Activated naive CD8-positive, alpha-beta T cell treated with anti-CD3 and anti-CD28 coated beads, Interleukin-2, amount 50 U/mL, for 16 hours (primary cell): ENCODE data around the gene RIOK1.
"Not testable (repeated sequence)": the region's sequence is repeated elsewhere in the genome, so short reads cannot be mapped to it uniquely, and the experiment has no call there.

Experiments
- DNase-seq: peaks from one replicate; pipeline ENCODE4 v3.0.0-alpha.2; 2020; ENCODE audit warnings: low read depth, low spot score

Gene RIOK1

DNA sequence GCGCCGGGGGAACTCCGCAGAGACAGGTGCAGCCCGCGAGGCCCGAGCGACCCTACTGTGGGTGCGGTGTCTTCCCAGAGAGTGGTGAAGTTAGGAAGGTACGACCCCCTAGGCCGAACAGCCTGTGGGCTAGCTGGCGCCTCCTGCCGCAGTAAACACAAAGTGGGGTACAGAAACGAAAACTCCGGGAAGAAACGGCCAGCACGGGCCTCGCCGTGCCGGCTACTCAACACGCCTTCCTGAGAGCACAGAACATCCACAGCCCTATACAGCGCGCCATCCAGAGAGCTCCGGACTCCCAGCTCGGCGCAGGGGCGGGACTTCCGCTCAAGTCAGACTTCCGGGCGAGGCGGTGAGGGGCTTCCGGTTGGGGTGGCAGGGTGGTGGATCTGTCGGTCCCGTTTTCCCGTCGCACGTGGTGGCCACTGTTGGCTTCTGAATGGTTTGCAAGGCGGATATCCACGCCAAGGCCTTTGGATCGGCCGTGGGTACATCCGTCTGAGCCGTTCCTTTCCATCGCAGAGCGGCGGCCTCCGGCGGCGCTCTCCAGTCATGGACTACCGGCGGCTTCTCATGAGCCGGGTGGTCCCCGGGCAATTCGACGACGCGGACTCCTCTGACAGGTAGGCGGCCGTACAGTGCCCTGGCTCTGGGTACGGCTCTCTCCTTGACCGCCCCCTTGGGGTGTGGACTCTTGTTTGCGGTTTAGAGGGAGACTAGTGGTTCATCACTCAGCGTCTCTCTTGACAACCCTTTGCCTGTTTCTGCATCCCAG, at the start of gene RIOK1, which contains the start of gene CAGE1:
Gene RIOK1, plus strand, starts transcription at position 358 of the 775 bp plus-strand sequence. Its CDS starts 195 bp downstream, at position 553.
Gene CAGE1, minus strand, starts transcription at position 292 of the 775 bp plus-strand sequence. CDS start 2,569 bp downstream, outside the sequence.
- peak; percentile 93 for DNase-seq

GRCh38 chr6:7341271-7341670, 48.3 kb upstream of the RIOK1 start:
- no peak for DNase-seq

DNA sequence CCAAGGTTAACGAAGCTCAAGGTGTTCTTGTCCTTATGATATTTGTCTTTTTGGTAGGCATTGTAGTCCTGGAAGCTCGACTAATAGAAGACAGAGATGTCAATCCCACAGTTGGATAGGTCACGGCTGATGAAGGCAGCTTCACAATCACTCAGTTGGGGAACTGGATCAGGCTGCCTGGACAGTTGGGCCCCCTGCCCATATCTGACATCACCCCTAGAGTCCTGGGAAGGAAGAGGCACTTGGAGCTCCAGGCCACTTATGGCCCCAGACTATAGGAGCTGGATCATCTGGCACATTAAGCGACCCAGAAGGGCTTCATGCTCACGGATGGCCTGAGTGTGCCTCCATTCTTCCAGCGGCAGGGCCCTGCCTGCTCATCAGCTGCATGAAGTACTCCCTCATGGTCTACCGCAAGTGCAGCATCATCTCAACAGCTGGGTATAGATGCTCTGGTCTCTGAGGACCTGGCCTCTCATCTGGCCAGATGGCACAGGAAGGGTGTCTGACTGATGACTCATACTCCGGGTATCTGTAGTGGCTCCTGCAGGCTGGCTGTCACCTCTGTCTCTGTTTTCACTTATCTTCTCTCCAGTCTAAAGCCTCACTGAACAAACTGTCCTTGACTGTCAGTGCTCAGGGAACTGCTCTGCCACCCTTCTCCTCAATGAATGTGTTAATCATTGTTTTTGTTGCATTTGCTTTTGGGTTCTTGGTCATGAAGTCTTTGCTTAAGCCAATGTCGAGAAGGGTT, 47.4 kb upstream of the RIOK1 start:
- no peak for DNase-seq

DNA sequence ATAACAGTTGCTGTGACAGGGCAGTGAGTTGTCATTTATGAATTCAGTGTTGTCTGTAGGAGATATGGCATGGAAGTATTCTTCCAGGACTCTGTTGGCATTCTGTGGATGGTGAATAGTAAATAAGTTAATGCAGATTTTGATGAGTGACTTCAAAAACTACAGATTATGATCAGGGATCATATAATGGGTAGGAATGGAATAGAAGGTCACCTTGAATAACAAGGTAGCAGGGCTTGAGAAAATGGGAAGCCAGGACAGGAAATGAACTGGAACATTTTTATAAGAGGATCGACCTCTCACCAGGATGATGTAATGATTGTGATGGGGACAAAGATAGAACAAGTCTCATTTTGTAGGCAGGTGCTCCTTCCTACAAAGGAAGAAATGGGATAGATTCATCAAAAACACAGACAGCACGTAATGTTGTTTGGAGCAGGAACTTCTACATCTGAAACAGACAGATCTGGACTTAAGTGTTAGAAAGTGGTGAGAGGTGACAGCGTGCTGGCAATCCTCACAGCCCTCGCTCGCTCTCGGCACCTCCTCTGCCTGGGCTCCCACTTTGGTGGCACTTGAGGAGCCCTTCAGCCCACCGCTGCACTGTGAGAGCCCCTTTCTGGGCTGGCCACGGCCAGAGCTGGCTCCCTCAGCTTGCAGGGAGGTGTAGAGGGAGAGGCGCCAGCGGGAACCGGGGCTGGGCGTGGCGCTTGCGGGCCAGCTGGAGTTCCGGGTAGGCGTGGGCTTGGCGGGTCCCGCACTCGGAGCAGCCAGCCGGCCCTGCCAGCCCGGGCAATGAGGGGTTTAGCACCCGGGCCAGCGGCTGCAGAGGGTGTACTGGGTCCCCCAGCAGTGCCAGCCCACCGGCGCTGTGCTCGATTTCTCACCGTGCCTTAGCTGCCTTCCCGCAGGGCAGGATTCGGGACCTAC, 45.8 kb upstream of the RIOK1 start:
- DNase-seq, result no peak

GRCh38 chr6:7344773-7345450, 44.7 kb upstream of the RIOK1 start:
- not testable (repeated sequence) for DNase-seq

GRCh38 chr6:7347551-7347997, 42.0 kb upstream of the RIOK1 start:
- not testable (repeated sequence) for DNase-seq

GRCh38 chr6:7350591-7350990, 39.0 kb upstream of the RIOK1 start:
- DNase-seq, result not testable (repeated sequence)

DNA sequence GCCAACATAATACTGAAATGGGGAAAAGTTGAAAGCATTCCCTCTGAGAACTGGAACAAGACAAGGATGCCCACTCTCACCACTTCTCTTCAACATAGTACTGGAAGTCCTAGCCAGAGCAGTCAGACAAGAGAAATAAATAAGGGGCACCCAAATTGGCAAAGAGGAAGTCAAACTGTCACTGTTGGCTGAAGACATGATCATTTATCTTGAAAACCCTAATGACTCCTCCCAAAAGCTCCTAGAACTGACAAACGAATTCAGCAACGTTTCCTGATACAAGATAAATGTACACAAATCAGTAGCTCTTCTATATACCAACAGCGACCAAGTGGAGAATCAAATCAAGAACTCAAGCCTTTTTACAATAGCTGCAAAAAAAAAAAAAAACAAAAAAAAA, 37.7 kb upstream of the RIOK1 start:
- not testable (repeated sequence) for DNase-seq

GRCh38 chr6:7367408-7367807, 22.2 kb upstream of the RIOK1 start:
- no peak for DNase-seq

DNA sequence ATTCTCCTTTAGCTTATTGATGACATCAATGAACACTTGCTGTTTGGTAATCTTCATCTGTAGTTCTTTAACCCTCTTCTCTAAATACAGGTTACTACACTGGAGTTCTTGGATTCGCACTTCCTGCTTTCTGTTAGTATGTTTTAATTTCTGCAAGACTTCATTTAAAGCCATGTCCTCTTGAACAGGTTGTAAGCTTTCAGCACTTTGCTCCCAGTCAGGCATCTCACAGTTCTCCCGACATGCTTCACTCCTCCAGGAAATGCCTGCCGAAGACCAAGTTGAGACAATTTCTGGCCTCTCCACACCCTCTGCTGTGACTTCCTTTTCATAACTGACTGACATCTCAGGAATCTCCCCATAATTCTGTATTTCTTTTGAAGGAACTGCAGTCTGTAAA, 15.9 kb upstream of the RIOK1 start:
- no peak for DNase-seq

GRCh38 chr6:7377961-7378360, 11.6 kb upstream of the RIOK1 start:
- DNase-seq, result no peak

GRCh38 chr6:7378740-7379139, 10.9 kb upstream of the RIOK1 start:
- no peak for DNase-seq

DNA sequence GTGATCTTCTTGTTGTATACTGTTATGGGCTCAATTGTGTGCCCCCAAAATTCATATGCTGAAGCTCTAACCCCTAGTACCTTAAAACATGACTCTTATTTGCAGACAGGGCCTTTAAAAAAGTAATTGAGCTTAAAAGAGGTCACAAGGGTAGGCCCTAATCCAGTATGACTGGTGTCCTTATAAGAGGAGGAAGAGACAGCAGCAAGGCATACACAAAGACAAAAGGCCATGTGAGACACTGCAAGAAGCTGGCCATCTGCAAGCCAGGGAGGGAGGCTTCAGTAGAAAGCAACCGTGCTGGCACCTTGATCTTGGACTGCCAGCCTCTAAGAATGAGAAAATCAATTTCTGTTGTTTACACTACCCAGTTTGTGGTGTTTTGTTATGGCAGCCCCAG, 8.5 kb upstream of the RIOK1 start:
- no peak for DNase-seq

DNA sequence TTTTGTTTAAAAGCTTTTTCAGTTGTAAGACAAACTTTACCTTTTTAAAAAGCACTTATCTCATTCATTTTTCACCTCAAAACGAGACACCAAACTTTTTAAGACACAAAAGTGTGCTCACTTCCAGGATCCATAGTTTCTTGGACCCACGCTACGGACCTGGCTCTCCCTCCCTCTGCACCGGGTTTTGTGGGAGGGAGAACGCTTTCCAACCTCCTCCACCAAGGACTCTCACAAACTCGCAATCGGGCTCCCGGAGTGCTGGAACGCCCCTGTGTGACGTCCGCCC, 502 bp upstream of the RIOK1 start:
- DNase-seq, result no peak

- no peak for DNase-seq
These were observed 744 bp downstream of the RIOK1 start for GRCh38 chr6:7390226-7390878.

GRCh38 chr6:7391151-7391550, 1.5 kb downstream of the RIOK1 start:
- no peak for DNase-seq

DNA sequence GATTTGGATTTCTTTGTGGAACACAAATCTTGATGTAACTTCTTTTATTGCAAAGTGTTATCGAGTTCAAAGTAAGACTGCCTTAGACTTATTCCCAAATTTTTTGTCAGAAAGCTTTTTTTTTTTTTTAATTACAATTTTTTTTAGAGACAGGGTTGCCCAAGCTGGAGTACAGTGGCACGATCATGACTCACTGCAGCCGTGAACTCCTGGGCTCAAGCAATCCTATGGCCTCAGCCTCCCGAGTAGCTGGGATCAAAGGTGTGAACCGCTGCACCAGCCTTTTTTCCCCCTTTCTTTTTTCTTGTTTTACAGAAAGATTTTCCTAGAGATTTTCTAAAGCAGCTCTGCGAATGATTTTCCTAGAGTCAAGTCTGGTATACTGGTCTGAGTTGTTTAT, 2.8 kb downstream of the RIOK1 start:
- DNase-seq, result no peak

- no peak for DNase-seq
These were observed 11.5 kb downstream of the RIOK1 start for GRCh38 chr6:7401075-7401474.

DNA sequence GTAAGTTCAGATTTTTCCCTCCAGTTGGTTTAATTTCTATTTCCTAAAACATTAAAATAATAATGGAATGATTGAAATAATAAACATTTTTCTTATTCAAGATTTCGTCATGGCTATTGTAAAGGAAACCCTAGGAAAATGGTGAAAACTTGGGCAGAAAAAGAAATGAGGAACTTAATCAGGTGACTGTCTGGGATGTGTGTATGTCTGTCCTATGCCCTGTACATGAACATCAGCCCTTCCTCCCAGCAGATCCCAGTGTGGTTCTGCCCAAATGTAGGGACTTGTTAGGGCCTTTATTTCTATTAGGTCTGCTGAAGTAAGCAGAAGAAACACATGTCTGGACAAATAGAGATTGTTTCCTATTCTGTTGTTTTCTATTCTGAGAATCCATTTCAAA, 13.1 kb downstream of the RIOK1 start:
- DNase-seq, result no peak

DNA sequence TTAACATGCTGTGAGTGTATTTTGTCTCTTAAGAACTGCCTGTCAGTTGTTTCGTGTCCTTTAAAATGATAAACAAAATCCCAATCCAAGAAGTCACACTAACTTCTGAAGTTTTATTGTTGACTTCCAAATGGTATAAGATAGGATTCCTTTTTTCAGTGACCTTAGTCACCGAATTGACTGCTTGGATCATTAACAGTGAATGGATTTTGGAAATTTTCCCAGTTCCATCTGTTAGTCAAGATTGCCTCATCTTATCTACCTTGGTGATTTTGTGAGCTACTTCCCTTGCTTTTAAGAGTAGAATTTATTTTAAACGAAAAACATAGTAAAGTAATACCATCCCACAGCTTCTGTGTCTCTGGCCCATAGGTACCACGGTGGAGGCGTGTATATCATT, 14.9 kb downstream of the RIOK1 start:
- no peak for DNase-seq

GRCh38 chr6:7406743-7407142, 17.1 kb downstream of the RIOK1 start:
- DNase-seq, result no peak
